ENCODE measurements around the gene CCDC107. TPM values are rescaled to one million over a fixed set of nuclear protein-coding genes. Genes with fewer than 3 reads are reported as not detected.
A peak's percentile ranks its signal among the peaks of the same experiment; 100 is the strongest.

CCDC107 gene
- total RNA-seq, 2 experiments from 2014 or later: 11.4 to 20.3 TPM

DNA sequence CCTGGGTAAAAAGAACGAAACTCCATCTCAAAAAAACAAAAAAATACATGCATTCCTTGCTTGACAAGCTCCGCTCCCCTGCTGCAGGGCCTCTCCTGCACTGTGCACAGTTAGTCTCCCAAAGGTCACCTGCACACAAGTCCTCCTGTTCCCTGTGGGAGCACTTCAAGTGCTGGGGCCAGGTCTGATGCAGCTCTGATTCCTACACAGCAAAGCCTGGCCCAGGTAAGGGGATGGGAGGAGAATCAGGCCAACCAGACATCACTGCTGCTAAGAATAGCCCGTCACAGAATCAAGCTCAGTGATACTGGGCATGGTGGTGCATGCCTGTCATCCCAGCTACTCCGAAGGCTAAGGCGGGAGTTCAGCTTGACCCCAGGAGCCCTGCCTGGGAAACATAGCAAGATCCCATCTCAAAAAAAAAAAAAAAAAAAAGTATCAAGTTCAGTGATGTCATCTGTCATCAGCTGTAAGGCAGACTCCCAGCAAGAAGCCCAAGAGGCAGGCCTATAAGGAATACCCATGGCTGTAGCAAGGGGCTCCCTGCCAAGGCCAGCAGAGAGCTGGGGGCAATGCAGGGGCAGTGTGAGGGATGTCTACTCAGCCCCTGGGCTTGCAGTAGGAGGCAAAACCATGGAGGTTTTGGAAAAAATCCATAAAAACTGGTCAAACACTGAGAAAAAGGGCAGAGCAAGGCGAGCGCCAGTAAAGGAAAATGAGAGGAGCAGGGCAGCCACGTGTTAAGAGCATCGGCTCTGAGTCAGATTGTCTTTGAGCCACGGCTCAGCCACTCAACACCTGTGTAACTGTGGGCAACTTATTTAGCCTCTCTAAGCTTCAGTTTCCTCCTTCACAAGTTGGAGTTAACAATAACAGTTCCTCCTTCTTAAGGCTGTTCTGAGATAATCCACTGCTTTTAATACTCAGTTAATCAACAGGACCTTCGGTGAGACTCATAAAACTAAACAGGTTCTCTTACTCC lies 28.4 kb downstream of the CCDC107 start:
- H3K4me1 ChIP-seq (ENCODE audit: insufficient read depth, low read length, poor library complexity, severe bottlenecking): peaks cover 58% of the 10 kb centered on the region
- ChIA-PET POLR2A (interaction anchor here (0.6 to 2.0 kb wide), 11 partner anchors 9 to 74 kb away, joined by 3 to 7 read pairs (median 4); partner anchors contain the start of genes ARHGEF39, CCDC107 and RMRP), CTCF (ENCODE audit: unreplicated experiment) (interaction anchor here (0.6 to 0.7 kb wide), 2 partner anchors 24 to 41 kb away, joined by 4 to 5 read pairs; no protein-coding TSS in a partner anchor)
- peak overlapping the region; percentile 89 for H2AFZ ChIP-seq (ENCODE audit: low read length)
- H3K4me2 ChIP-seq (ENCODE audit: low read length): peak overlapping the region; percentile 60
- no peaks in the 10 kb centered on the region for H4K20me1 ChIP-seq (ENCODE audit: insufficient read depth, low read length)
- no peaks in the 10 kb centered on the region for H3K79me2 ChIP-seq (ENCODE audit: insufficient read depth, low read depth, low read length)
- peak; percentile 80 for DNase-seq (ENCODE audit: low spot score)
- TF ChIP-seq EZH2phosphoT487 (IDR thresholded peaks at IDR 0.05; ENCODE audit: borderline replicate concordance, low read depth, low read length): no peak
- TF ChIP-seq, protein P1, sequence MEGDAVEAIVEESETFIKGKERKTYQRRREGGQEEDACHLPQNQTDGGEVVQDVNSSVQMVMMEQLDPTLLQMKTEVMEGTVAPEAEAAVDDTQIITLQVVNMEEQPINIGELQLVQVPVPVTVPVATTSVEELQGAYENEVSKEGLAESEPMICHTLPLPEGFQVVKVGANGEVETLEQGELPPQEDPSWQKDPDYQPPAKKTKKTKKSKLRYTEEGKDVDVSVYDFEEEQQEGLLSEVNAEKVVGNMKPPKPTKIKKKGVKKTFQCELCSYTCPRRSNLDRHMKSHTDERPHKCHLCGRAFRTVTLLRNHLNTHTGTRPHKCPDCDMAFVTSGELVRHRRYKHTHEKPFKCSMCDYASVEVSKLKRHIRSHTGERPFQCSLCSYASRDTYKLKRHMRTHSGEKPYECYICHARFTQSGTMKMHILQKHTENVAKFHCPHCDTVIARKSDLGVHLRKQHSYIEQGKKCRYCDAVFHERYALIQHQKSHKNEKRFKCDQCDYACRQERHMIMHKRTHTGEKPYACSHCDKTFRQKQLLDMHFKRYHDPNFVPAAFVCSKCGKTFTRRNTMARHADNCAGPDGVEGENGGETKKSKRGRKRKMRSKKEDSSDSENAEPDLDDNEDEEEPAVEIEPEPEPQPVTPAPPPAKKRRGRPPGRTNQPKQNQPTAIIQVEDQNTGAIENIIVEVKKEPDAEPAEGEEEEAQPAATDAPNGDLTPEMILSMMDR (conservative IDR thresholded peaks at IDR 0.05; ENCODE audit: low read length): no peak
- H3K4me3 ChIP-seq (ENCODE audit: low read depth, low read length, poor library complexity, severe bottlenecking): peak overlapping the region; percentile 18
- no peaks in the 10 kb centered on the region for H3K36me3 ChIP-seq (ENCODE audit: insufficient read depth, low read length)
- peak overlapping the region; percentile 65 for H3K27ac ChIP-seq (ENCODE audit: low read depth, low read length, poor library complexity, severe bottlenecking)
- H3K9me3 ChIP-seq (ENCODE audit: low read length): no peaks in the 10 kb centered on the region
- no TSS peak for BruUV-seq (replicated peaks)
- intact Hi-C loops (cut with micrococcal nuclease; ENCODE audit: unreplicated experiment): no loop called here
- H3K9me2 ChIP-seq (ENCODE audit: insufficient read depth, low read length): no peaks in the 10 kb centered on the region

DNA sequence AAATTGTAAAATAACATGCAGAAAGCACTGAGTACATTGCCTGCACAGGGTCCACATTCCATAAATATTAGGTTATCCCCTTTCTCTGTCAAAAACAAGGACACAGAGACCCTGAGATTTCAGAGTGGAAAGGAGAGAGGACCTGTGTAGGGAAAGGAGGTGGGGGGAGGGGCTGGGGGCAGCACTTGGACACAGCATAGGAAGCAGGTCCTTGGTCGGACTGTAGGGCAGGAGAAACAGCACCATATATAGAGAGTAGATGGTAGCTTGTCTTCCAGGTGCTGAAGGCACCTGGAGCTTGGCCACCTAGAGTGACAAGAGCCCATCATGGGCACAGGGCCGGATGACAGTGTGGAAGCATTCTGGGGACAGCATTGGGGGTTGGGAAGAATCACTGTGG lies 29.2 kb downstream of the CCDC107 start:
- no peaks in the 10 kb centered on the region for H3K36me3 ChIP-seq (ENCODE audit: insufficient read depth, low read length)
- intact Hi-C loops (cut with micrococcal nuclease; ENCODE audit: unreplicated experiment): no loop called here
- peak overlapping the region; percentile 89; the same call in 1 of the 2 replicates for H2AFZ ChIP-seq (ENCODE audit: low read length)
- H3K27ac ChIP-seq (ENCODE audit: low read depth, low read length, poor library complexity, severe bottlenecking): peak overlapping the region; percentile 65
- no peaks in the 10 kb centered on the region for H3K9me2 ChIP-seq (ENCODE audit: insufficient read depth, low read length)
- TF ChIP-seq, protein P1 (conservative IDR thresholded peaks at IDR 0.05; ENCODE audit: low read length): no peak
- no peak for TF ChIP-seq EZH2phosphoT487 (IDR thresholded peaks at IDR 0.05; ENCODE audit: borderline replicate concordance, low read depth, low read length)
- CTCF ChIA-PET (ENCODE audit: unreplicated experiment): interaction anchor here (0.8 to 1.5 kb wide), 3 partner anchors 9 to 76 kb away, joined by 3 to 5 read pairs (median 4); no protein-coding TSS in a partner anchor
- no peaks in the 10 kb centered on the region for H4K20me1 ChIP-seq (ENCODE audit: insufficient read depth, low read length)
- POLR2A ChIA-PET: interaction anchor here (0.8 to 1.6 kb wide), 4 partner anchors 22 to 227 kb away, joined by 3 to 7 read pairs (median 4); no protein-coding TSS in a partner anchor
- H3K9me3 ChIP-seq (ENCODE audit: low read length): no peaks in the 10 kb centered on the region
- H3K4me3 ChIP-seq (ENCODE audit: low read depth, low read length, poor library complexity, severe bottlenecking): peak overlapping the region; percentile 18
- peaks cover 51% of the 10 kb centered on the region for H3K4me1 ChIP-seq (ENCODE audit: insufficient read depth, low read length, poor library complexity, severe bottlenecking)
- no peaks in the 10 kb centered on the region for H3K79me2 ChIP-seq (ENCODE audit: insufficient read depth, low read depth, low read length)
- DNase-seq (ENCODE audit: low spot score): peak; percentile 20
- no TSS peak for BruUV-seq (replicated peaks)
- H3K4me2 ChIP-seq (ENCODE audit: low read length): peak overlapping the region; percentile 60

All from OCI-LY7 (cell line).